CD4-positive, alpha-beta T cell treated with Interleukin-4 for 4 hours (primary cell): ENCODE measurements around the gene FSIP1.

Experiments used
- DNase-seq: peaks from one replicate; pipeline ENCODE4 v3.0.0-alpha.2; 2020

FSIP1 gene

GRCh38 chr15:39792025-39792843, 9.6 kb upstream of the FSIP1 start:
- DNase-seq, result no peak

- DNase-seq, result no peak
Observed at GRCh38 chr15:39789736-39790135, 7.1 kb upstream of the FSIP1 start.

- DNase-seq, result no peak
Observed at GRCh38 chr15:39788800-39789565, 6.3 kb upstream of the FSIP1 start.

GRCh38 chr15:39788108-39788507, 5.5 kb upstream of the FSIP1 start:
- peak; percentile 5 for DNase-seq

GRCh38 chr15:39787479-39787878, 4.8 kb upstream of the FSIP1 start:
- no peak for DNase-seq

- peak; percentile 32 for DNase-seq
Observed at GRCh38 chr15:39786447-39787056, 3.9 kb upstream of the FSIP1 start.

- no peak for DNase-seq
Observed at GRCh38 chr15:39785841-39786240, 3.2 kb upstream of the FSIP1 start.

- DNase-seq, result no peak
Observed at GRCh38 chr15:39785139-39785538, 2.5 kb upstream of the FSIP1 start.

- DNase-seq, result no peak
Observed at GRCh38 chr15:39784638-39785037, 2.0 kb upstream of the FSIP1 start.

- no peak for DNase-seq
Observed at GRCh38 chr15:39784125-39784524, 1.5 kb upstream of the FSIP1 start.

- DNase-seq, result no peak
Observed at GRCh38 chr15:39783244-39783820, 691 bp upstream of the FSIP1 start.

- DNase-seq, result no peak
Observed at GRCh38 chr15:39781967-39782302, 706 bp downstream of the FSIP1 start.

- DNase-seq, result no peak
Observed at GRCh38 chr15:39781147-39781966, 1.3 kb downstream of the FSIP1 start.

- no peak for DNase-seq
Observed at GRCh38 chr15:39778021-39778420, 4.6 kb downstream of the FSIP1 start.

- no peak for DNase-seq
Observed at GRCh38 chr15:39777496-39777895, 5.1 kb downstream of the FSIP1 start.

- no peak for DNase-seq
Observed at GRCh38 chr15:39776068-39776467, 6.6 kb downstream of the FSIP1 start.

GRCh38 chr15:39774688-39775267, 7.9 kb downstream of the FSIP1 start:
- DNase-seq, result peak; percentile 57

GRCh38 chr15:39770748-39771689, 11.6 kb downstream of the FSIP1 start:
- no peak for DNase-seq

- DNase-seq, result no peak
Observed at GRCh38 chr15:39767921-39768320, 14.7 kb downstream of the FSIP1 start.

GRCh38 chr15:39761006-39761405, 21.6 kb downstream of the FSIP1 start:
- no peak for DNase-seq
